Mesothelial cell of epicardium (in vitro differentiated cells): Measurements from ENCODE around the gene MED8. TPM values are rescaled to one million over a fixed set of nuclear protein-coding genes. Genes with fewer than 3 reads are reported as not detected.

Source experiments
- DNase-seq, 2 experiments: peaks; one replicate each; pipeline ENCODE4 v3.0.0; 2021; ENCODE audit warnings: low spot score in 2 of 2; ENCODE audit not compliant: unreplicated experiment in 2 of 2
- H3K27ac Mint-ChIP-seq: 2 replicates; pipeline ENCODE4 v1.8.0; 2021; ENCODE audit warnings: mixed read lengths
- H3K27me3 Mint-ChIP-seq: 2 replicates; pipeline ENCODE4 v1.8.0; 2021; ENCODE audit warnings: low read depth, mixed read lengths
- H3K36me3 Mint-ChIP-seq: 2 replicates; pipeline ENCODE4 v1.8.0; 2021; ENCODE audit warnings: mixed read lengths
- H3K4me1 Mint-ChIP-seq: 2 replicates; pipeline ENCODE4 v1.8.0; 2021; ENCODE audit warnings: mixed read lengths
- H3K4me3 Mint-ChIP-seq: 2 replicates; pipeline ENCODE4 v1.8.0; 2021; ENCODE audit warnings: mild to moderate bottlenecking, moderate library complexity, mixed read lengths
- H3K9me3 Mint-ChIP-seq: 2 replicates; pipeline ENCODE4 v1.8.0; 2021; ENCODE audit warnings: mixed read lengths
- total RNA-seq: library from RNA; stranded (reverse); gene quantifications from 3 replicates; pipeline ENCODE4 v1.2.1, GENCODE V29; 2021
- TF ChIP-seq, protein P1 (sequence below): fragments of 200-600 bp; sonication (generic); IDR thresholded peaks from one replicate; pipeline ENCODE4 v1.5.0; 2021; ENCODE audit warnings: antibody characterized with exemption; ENCODE audit not compliant: unreplicated experiment

Gene MED8
- total RNA-seq, 1 donor from 2014 or later: 30.4 TPM

DNA sequence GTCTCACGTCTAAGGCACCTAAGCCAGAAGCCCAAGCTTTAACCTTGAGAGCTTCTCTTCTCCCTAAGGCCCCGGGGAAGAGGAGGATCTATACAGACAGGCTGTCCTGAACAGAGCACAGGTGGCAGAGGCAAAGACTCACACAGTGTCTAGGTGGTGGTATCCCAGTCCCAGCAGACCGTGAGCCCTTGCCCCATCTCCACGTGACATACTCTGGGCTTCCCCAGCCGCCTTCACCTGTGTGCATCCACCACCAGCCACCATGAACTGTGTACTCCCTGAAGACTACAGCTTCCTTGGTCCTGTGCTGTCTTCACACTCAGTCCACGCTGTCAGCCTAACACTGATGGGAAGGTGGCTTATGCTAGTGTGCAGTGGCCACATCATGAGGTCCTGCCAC lies 31.8 kb upstream of the MED8 start:
- Mint-ChIP-seq H3K36me3 (peaks cover 25% of the 10 kb centered on the region), H3K9me3 (no peaks in the 10 kb centered on the region), H3K27ac (no peak overlapping the region), H3K27me3 (no peaks in the 10 kb centered on the region), H3K4me3 (no peak overlapping the region), H3K4me1 (no peaks in the 10 kb centered on the region)
- no peak for DNase-seq
- TF ChIP-seq, protein P1, sequence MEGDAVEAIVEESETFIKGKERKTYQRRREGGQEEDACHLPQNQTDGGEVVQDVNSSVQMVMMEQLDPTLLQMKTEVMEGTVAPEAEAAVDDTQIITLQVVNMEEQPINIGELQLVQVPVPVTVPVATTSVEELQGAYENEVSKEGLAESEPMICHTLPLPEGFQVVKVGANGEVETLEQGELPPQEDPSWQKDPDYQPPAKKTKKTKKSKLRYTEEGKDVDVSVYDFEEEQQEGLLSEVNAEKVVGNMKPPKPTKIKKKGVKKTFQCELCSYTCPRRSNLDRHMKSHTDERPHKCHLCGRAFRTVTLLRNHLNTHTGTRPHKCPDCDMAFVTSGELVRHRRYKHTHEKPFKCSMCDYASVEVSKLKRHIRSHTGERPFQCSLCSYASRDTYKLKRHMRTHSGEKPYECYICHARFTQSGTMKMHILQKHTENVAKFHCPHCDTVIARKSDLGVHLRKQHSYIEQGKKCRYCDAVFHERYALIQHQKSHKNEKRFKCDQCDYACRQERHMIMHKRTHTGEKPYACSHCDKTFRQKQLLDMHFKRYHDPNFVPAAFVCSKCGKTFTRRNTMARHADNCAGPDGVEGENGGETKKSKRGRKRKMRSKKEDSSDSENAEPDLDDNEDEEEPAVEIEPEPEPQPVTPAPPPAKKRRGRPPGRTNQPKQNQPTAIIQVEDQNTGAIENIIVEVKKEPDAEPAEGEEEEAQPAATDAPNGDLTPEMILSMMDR: no peak

- no peak for DNase-seq
- Mint-ChIP-seq H3K27me3 (no peaks in the 10 kb centered on the region), H3K4me1 (no peaks in the 10 kb centered on the region), H3K27ac (no peak overlapping the region), H3K9me3 (no peaks in the 10 kb centered on the region), H3K4me3 (no peak overlapping the region), H3K36me3 (peaks cover 24% of the 10 kb centered on the region)
- TF ChIP-seq, protein P1: no peak
Measured at GRCh38 chr1:43420874-43421273, 31.3 kb upstream of the MED8 start.

DNA sequence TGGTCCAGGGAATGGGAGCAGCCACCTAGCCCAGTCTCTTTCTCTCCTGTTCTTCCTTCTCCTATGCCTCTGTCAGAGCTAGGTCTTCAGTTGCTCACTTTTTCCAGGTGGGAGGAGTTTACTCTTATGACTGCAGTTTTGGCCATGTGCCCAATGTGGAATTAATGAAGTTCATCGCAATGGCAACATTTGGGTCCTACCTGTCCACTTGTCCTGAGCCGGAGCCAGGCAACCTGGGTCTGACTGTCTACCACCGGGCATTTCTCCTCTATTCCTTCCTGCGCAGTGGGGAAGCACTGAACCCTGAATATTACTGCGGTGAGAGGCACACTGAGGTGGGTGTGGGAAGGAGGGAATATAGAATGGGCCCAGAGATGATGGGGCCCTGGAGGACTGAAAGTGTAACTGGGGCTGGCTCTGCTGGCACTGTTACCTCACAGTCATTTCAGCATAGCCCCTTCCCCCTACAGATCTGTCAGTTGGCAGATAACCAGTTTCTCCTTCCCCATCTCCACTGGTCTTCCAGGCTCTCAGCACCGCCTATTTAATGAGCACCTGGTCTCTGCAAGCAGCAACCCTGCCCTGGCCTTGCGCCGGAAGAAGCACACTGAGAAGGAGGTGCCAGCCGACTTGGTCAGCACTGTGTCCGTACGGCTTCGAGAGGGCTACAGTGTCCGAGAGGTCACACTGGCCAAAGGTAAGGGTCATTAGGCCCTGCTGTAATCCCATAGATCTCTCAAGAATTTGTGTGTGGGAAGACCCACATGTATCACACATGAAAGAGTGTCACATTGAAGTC lies 30.2 kb upstream of the MED8 start:
- no peak for DNase-seq
- H3K9me3 Mint-ChIP-seq: no peaks in the 10 kb centered on the region
- H3K36me3 Mint-ChIP-seq: peaks cover 25% of the 10 kb centered on the region
- no peak overlapping the region for H3K27ac Mint-ChIP-seq
- TF ChIP-seq, protein P1: no peak
- no peak overlapping the region for H3K4me3 Mint-ChIP-seq
- no peaks in the 10 kb centered on the region for H3K27me3 Mint-ChIP-seq
- no peaks in the 10 kb centered on the region for H3K4me1 Mint-ChIP-seq

DNA sequence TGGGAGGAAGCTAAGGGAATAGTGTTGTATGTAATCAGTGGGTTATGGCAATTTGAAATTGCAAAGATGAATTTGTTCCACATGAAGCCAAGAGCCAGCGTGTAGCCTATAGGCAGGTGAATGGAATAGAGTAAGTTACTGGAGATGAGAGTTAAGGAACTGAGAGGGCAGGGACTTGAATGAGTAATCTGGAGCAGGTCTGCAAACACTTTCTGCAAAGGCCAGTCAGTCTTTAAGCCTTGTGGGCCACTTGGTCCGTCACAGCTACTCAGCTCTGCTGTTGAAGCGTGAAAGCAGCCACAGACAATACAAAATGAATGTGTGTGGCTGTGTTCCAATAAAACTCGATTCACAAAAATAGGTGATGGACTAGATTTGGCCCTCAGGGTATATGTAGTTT lies 29.3 kb upstream of the MED8 start:
- Mint-ChIP-seq H3K27me3 (no peaks in the 10 kb centered on the region), H3K4me3 (no peak overlapping the region), H3K36me3 (peaks cover 25% of the 10 kb centered on the region), H3K9me3 (no peaks in the 10 kb centered on the region), H3K27ac (no peak overlapping the region), H3K4me1 (no peaks in the 10 kb centered on the region)
- DNase-seq: no peak
- TF ChIP-seq, protein P1: no peak

DNA sequence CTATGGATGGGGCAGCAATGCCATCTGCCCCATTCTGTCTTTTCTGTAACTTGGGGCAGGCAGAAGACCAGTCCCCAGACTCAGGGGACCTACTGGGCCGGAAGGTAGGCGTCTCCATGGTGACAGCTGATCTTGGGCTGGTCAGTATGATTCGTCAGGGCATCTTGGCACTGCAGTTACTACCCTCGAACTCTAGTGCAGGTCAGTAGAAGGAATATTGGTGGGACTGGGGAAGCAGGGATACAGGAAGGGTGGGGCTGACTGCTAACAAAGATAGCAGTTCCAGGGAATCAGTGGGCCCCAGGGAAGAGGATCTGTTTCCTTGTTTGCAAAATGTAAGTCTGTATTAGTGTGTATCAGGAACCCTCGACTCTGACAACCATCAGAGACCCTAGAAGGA lies 26.3 kb upstream of the MED8 start:
- no peak for DNase-seq
- Mint-ChIP-seq H3K27me3 (no peaks in the 10 kb centered on the region), H3K4me3 (no peak overlapping the region), H3K36me3 (peaks cover 21% of the 10 kb centered on the region), H3K27ac (no peak overlapping the region), H3K4me1 (no peaks in the 10 kb centered on the region), H3K9me3 (peaks cover 4% of the 10 kb centered on the region)
- TF ChIP-seq, protein P1: no peak
